ENCODE data around the gene GAK. TPM values are rescaled to one million over a fixed set of nuclear protein-coding genes. Genes with fewer than 3 reads are reported as not detected.

GAK gene
- total and polyA plus RNA-seq, 2 of the 13 experiments (the other 11 are each of a cell fraction or from before 2014, with no cell fraction given), result 17.5 to 44.3 TPM

GRCh38 chr4:855880-856224, 76.3 kb downstream of the GAK start:
- Histone ChIP-seq H4K20me1 (ENCODE audit: insufficient read depth, low read length) (no peaks in the 10 kb centered on the region), H3K27ac (ENCODE audit: extremely low read length, insufficient read depth, low read length) (no peak overlapping the region), H2AFZ (ENCODE audit: low read length) (no peak overlapping the region), H3K9me3 (ENCODE audit: low read length) (no peaks in the 10 kb centered on the region), H3K36me3 (replicated peaks in 1 of 2; ENCODE audit: control insufficient read depth in 1 of 2, insufficient read depth in 2 of 2, low read length in 2 of 2) (peaks cover 9 to 36% of the 10 kb centered on the region in 2 experiments; a peak in 4 of 5 replicates), H3K4me2 (ENCODE audit: low read depth, low read length) (no peak overlapping the region), H3K9ac (ENCODE audit: insufficient read depth, low read depth, low read length) (no peak overlapping the region), H3K4me3 (replicated peaks in 1 of 3; ENCODE audit: insufficient read depth in 1 of 3, low read depth in 2 of 3, low read length in 3 of 3) (no peak overlapping the region), H3K4me1 (ENCODE audit: insufficient read depth, low read length) (no peaks in the 10 kb centered on the region), H3K27me3 (ENCODE audit: control insufficient read depth in 1 of 2, insufficient read depth in 2 of 2, low read length in 2 of 2) (no peaks in the 10 kb centered on the region), H3K79me2 (ENCODE audit: insufficient read depth, low read length) (no peaks in the 10 kb centered on the region)
- ChIA-PET POLR2A (no interaction called here), CTCF (ENCODE audit: low intra/inter-chr PET ratio, low total read pairs) (no interaction called here)
- TF ChIP-seq ZNF83 (CRISPR knock-in tag; IDR thresholded peaks at IDR 0.05; ENCODE audit: borderline replicate concordance), result no peak
- no peak for TF ChIP-seq ARID2 (CRISPR knock-in tag; IDR thresholded peaks at IDR 0.05; ENCODE audit: borderline replicate concordance)
- peak; percentile 93 for TF ChIP-seq ZNF121 (CRISPR knock-in tag; IDR thresholded peaks at IDR 0.05)
- 0 out of 2 replicates have a peak, but pooled peaks have one; percentile 5 for TF ChIP-seq CEBPG (CRISPR knock-in tag; IDR thresholded peaks at IDR 0.05)
- peak; percentile 47; the same call in 1 of the 2 replicates for TF ChIP-seq CEBPB (IDR thresholded peaks at IDR 0.05; ENCODE audit: borderline replicate concordance, low read depth, low read length)
- intact Hi-C loops (cut with micrococcal nuclease; ENCODE audit: unreplicated experiment) (no loop called here), in situ Hi-C loops (cut with HindIII; ENCODE audit: extremely low pct_ligation_motif_present, low pct_unique_long_range_greater_than_20kb) (no loop called here)
- DNase-seq (ENCODE audit: low spot score) (no peak), FAIRE-seq (no peak), ATAC-seq (no peak)
- no CpG with 5 or more reads among the region's 1 CpG for WGBS (ENCODE audit: low lambda C conversion rate)
- BruUV-seq (replicated peaks), result no TSS peak

- no peak overlapping the region for H2AFZ ChIP-seq (ENCODE audit: low read length)
- no peak for DNase-seq (ENCODE audit: low spot score)
- BruUV-seq (replicated peaks), result no TSS peak
Observed at GRCh38 chr4:854356-854755, 77.8 kb downstream of the GAK start.

More at GRCh38 chr4:854356-854755, 77.8 kb downstream of the GAK start:
- Histone ChIP-seq H3K27me3 (ENCODE audit: control insufficient read depth in 1 of 2, insufficient read depth in 2 of 2, low read length in 2 of 2) (no peaks in the 10 kb centered on the region), H3K4me1 (ENCODE audit: insufficient read depth, low read length) (no peaks in the 10 kb centered on the region), H3K4me3 (replicated peaks in 1 of 3; ENCODE audit: insufficient read depth in 1 of 3, low read depth in 2 of 3, low read length in 3 of 3) (no peak overlapping the region), H3K27ac (ENCODE audit: extremely low read length, insufficient read depth, low read length) (no peak overlapping the region), H3K4me2 (ENCODE audit: low read depth, low read length) (no peak overlapping the region), H4K20me1 (ENCODE audit: insufficient read depth, low read length) (no peaks in the 10 kb centered on the region), H3K79me2 (ENCODE audit: insufficient read depth, low read length) (no peaks in the 10 kb centered on the region), H3K9me3 (ENCODE audit: low read length) (no peaks in the 10 kb centered on the region), H3K36me3 (replicated peaks in 1 of 2; ENCODE audit: control insufficient read depth in 1 of 2, insufficient read depth in 2 of 2, low read length in 2 of 2) (peaks cover 9 to 36% of the 10 kb centered on the region in 2 experiments; a peak in 4 of 5 replicates), H3K9ac (ENCODE audit: insufficient read depth, low read depth, low read length) (no peak overlapping the region)
- CTCF ChIA-PET (ENCODE audit: low intra/inter-chr PET ratio, low total read pairs), result no interaction called here
- POLR2A ChIA-PET, result no interaction called here
- FAIRE-seq (no peak), ATAC-seq (no peak)
- in situ Hi-C loops (cut with HindIII; ENCODE audit: extremely low pct_ligation_motif_present, low pct_unique_long_range_greater_than_20kb) (no loop called here), intact Hi-C loops (cut with micrococcal nuclease; ENCODE audit: unreplicated experiment) (no loop called here)
- no peak for TF ChIP-seq ELF3 (CRISPR knock-in tag; IDR thresholded peaks at IDR 0.05)
- TF ChIP-seq KDM4B (CRISPR knock-in tag; IDR thresholded peaks at IDR 0.05), result no peak
- no peak for TF ChIP-seq FUBP1 (CRISPR knock-in tag; IDR thresholded peaks at IDR 0.05; ENCODE audit: borderline replicate concordance)
- no peak for TF ChIP-seq ZBTB42 (CRISPR knock-in tag; IDR thresholded peaks at IDR 0.05)
- no peak for TF ChIP-seq RORA (CRISPR knock-in tag; IDR thresholded peaks at IDR 0.05)
- TF ChIP-seq ZBTB34 (CRISPR knock-in tag; IDR thresholded peaks at IDR 0.05), result no peak
- no peak for TF ChIP-seq MIXL1 (CRISPR knock-in tag; IDR thresholded peaks at IDR 0.05)
- 97% methylated on average over 10 of the region's 11 CpGs for WGBS (ENCODE audit: low lambda C conversion rate)
